A673 (cell line): ENCODE data around the gene DOCK10.

Experiments
- EZH2 ChIP-seq: fragments of 200-600 bp; sonication (generic); IDR thresholded peaks from 2 replicates; pipeline ENCODE4 v1.6.1; 2017; ENCODE audit warnings: borderline replicate concordance, low read depth, mild to moderate bottlenecking, mixed read lengths, antibody characterized with exemption, low read length; ENCODE audit not compliant: poor library complexity, severe bottlenecking
- TF ChIP-seq, protein P1 (sequence below): fragments of 300-800, 200-600 bp; sonication (generic); conservative IDR thresholded peaks from 2 replicates; pipeline ENCODE4 v1.5.1; 2017; ENCODE audit warnings: low read depth, mild to moderate bottlenecking, antibody characterized with exemption, low read length, moderate library complexity, mixed read lengths

DNA sequence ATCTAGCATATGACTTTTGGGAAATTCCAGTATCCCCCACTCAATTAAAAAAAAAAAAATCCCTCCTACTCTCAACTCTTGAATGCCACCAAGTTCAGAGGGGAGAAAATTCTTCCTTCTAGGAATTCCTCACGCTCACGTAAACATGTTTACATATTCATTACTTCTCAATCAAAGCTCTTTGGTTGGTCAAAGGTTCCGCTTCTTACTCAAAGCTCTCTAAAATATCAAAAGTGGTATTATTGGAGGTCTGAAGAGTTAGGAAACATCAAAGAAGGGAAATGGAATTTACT lies 4.1 kb downstream of the DOCK10 start:
- TF ChIP-seq, protein P1, sequence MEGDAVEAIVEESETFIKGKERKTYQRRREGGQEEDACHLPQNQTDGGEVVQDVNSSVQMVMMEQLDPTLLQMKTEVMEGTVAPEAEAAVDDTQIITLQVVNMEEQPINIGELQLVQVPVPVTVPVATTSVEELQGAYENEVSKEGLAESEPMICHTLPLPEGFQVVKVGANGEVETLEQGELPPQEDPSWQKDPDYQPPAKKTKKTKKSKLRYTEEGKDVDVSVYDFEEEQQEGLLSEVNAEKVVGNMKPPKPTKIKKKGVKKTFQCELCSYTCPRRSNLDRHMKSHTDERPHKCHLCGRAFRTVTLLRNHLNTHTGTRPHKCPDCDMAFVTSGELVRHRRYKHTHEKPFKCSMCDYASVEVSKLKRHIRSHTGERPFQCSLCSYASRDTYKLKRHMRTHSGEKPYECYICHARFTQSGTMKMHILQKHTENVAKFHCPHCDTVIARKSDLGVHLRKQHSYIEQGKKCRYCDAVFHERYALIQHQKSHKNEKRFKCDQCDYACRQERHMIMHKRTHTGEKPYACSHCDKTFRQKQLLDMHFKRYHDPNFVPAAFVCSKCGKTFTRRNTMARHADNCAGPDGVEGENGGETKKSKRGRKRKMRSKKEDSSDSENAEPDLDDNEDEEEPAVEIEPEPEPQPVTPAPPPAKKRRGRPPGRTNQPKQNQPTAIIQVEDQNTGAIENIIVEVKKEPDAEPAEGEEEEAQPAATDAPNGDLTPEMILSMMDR, result no peak
- TF ChIP-seq EZH2, result no peak
